ENCODE measurements around the gene PAM.

PAM gene

DNA sequence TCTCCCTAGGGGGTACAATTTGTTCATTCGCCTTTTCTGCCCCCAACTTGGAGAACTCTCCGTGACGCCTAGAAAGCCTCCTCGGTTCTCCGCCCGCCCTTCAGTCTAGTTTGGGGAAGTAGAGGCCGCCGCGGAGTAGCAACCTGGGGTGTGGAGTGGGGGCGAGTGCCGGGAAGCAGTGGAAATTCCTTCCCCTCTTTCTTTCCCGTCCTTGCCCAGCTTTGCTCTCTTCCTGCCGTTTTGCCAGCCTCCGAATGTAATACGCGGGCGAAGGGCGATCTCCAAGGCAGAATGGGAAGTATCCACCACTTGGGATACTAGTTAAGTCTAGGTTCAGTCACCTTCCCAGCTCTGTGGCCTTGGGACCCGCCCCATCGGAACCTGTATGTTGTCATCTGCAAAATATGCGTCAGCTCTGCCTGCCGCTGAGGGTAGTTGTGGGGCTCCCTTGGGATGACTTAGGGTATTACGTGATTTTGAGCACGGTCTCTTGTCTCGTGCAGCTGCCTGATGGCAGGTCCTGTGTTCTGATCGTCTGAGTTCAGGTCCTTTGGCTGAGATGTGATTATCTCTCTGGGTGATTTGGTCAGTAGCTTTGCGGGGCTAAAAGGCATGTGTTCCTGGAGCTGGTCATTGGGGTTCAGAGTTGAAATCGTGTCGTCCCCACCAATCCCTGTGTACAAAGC is 724 bp downstream of the PAM start:
- DNase-seq (ENCODE audit: insufficient read length) (peak; percentile 40), FAIRE-seq (peak; percentile 90)
- TF ChIP-seq TAF1 (IDR thresholded peaks at IDR 0.05; ENCODE audit: borderline replicate concordance, low read depth, low read length) (no peak), POLR2AphosphoS5 (IDR thresholded peaks at IDR 0.05; ENCODE audit: low read depth, low read length) (peak; percentile 26; the same call in 1 of the 2 replicates)

- FAIRE-seq (no peak), DNase-seq (ENCODE audit: insufficient read length) (no peak)
- no peak for TF ChIP-seq POLR2AphosphoS5 (IDR thresholded peaks at IDR 0.05; ENCODE audit: low read depth, low read length)
- TF ChIP-seq POLR2A (IDR thresholded peaks at IDR 0.05; ENCODE audit: low read depth, low read length) = no peak
- no peak for TF ChIP-seq TAF1 (IDR thresholded peaks at IDR 0.05; ENCODE audit: borderline replicate concordance, low read depth, low read length)
Measured at GRCh38 chr5:102758576-102758975, 3.5 kb downstream of the PAM start.

DNA sequence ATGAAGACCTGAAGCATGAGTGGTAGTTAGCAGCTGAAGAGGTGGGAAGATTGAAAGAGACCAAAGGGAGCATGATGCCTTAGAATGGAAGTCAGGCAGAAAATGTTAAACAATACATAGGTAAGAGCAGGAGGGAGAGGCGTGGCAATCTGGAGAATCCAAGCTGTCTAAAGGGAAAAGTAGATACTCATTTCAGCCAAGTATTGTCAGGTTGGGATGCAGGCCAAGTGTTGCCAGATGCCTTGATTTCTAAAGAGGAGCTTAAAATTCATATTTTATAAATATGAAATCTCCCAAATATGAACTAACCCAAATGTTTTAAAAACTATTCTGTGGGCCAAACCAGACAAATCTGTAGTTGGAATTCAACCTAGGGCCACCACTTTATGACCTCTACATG is 4.2 kb downstream of the PAM start:
- FAIRE-seq = no peak
- no peak for DNase-seq (ENCODE audit: insufficient read length)
- TF ChIP-seq POLR2A (IDR thresholded peaks at IDR 0.05; ENCODE audit: low read depth, low read length) (no peak), POLR2AphosphoS5 (IDR thresholded peaks at IDR 0.05; ENCODE audit: low read depth, low read length) (no peak), TAF1 (IDR thresholded peaks at IDR 0.05; ENCODE audit: borderline replicate concordance, low read depth, low read length) (no peak)

DNA sequence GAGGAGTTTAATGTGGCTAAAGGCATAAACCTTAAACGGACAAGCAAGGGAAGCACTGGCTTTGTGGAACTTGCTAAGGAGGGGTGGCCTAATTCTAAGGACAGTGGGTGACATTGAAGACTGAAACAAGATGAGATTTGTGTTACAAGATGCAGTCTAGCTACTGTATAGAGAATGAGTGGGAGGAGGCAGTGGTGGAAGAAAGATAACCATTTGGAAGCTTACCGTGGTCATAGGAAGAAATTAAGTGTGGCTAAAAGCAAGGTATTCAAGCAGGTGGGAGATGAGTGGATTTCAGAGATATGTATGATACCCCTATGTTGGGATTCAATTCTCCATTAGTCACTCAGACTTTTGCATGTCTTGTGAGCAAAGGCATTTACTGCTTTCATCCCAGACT is 4.6 kb downstream of the PAM start:
- FAIRE-seq (no peak), DNase-seq (ENCODE audit: insufficient read length) (no peak)
- no peak for TF ChIP-seq TAF1 (IDR thresholded peaks at IDR 0.05; ENCODE audit: borderline replicate concordance, low read depth, low read length)
- no peak for TF ChIP-seq POLR2A (IDR thresholded peaks at IDR 0.05; ENCODE audit: low read depth, low read length)
- no peak for TF ChIP-seq POLR2AphosphoS5 (IDR thresholded peaks at IDR 0.05; ENCODE audit: low read depth, low read length)

DNA sequence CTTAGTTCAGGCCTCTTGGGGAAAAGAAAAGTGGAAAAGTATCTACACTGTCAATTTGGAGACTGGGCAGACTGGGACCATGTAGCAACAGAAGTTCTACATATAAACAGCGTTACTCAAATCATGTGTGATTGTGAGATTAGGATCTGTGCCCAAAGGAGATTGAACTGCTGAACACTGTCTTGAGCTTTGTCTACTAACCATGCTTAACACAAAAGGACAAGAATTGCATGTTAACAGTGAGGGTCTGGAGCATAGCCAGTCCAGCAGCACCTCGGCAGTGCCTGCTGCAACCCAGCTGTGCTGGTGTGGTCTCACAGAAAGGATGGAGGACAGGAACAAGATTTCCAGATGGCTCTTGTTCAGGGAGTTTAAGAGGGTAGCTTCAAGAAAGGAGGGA is 5.7 kb downstream of the PAM start:
- FAIRE-seq = peak; percentile 30
- no peak for TF ChIP-seq POLR2AphosphoS5 (IDR thresholded peaks at IDR 0.05; ENCODE audit: low read depth, low read length)
- TF ChIP-seq POLR2A (IDR thresholded peaks at IDR 0.05; ENCODE audit: low read depth, low read length) = no peak
- TF ChIP-seq TAF1 (IDR thresholded peaks at IDR 0.05; ENCODE audit: borderline replicate concordance, low read depth, low read length) = no peak
- no peak for DNase-seq (ENCODE audit: insufficient read length)

DNA sequence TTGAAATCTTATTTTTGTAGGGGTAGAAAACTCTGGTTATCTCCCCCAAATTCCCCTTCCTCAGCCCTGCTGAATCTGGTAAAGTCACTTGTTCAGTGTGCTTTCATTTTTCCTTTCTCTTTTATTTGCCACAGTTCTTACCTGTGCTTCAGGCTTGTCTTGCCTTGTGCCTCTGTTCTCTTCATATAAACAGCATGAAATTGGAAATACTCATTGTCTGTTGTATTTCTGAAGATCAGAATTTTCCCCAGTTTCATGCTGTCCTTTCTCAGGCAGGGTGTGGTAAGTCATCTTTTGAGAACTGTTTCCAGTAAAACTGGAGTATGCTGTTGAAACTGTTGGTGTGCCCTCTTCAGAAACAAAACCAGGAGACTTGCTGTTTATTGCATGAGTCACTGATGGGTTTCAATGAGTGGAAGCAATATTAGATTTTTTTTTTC is 7.0 kb downstream of the PAM start:
- TF ChIP-seq TAF1 (IDR thresholded peaks at IDR 0.05; ENCODE audit: borderline replicate concordance, low read depth, low read length) (no peak), POLR2AphosphoS5 (IDR thresholded peaks at IDR 0.05; ENCODE audit: low read depth, low read length) (no peak), POLR2A (IDR thresholded peaks at IDR 0.05; ENCODE audit: low read depth, low read length) (no peak)
- no peak for DNase-seq (ENCODE audit: insufficient read length)
- peak; percentile 84 for FAIRE-seq

DNA sequence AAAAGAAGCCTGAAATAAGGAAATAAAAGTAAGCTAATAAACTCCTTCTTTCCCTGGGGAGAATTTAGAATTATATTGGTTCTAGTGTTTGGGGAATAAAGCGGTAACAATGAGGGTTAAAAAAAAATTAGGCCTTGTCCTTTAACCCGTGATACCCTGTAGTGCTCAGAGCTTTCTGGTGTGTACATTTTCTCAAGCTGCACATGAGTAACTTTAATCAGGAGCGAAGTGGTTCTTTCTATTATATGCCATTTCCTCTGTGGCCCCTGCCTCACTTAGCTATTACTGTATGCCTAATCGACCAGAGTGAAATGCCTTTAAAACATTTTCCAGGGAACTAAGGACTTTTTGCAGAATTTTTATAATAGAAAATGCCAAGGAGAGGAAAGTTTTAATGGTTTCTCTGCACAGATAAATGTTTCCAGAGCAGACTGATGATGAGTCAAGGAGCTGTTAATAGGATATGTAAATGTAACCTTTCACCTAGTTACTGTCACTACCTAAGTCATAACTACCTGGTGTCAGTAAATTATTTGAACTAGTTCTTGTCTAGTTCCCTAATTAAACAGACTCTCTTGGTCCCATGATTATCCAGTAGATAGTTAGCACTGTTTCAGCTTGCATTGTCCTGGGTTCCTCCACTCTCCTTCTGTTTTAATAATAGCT is 7.6 kb downstream of the PAM start:
- no peak for TF ChIP-seq POLR2A (IDR thresholded peaks at IDR 0.05; ENCODE audit: low read depth, low read length)
- TF ChIP-seq TAF1 (IDR thresholded peaks at IDR 0.05; ENCODE audit: borderline replicate concordance, low read depth, low read length) = no peak
- peak; percentile 42 for FAIRE-seq

GRCh38 chr5:102763734-102764133 is 8.6 kb downstream of the PAM start:
- TF ChIP-seq POLR2A (IDR thresholded peaks at IDR 0.05; ENCODE audit: low read depth, low read length) (no peak), POLR2AphosphoS5 (IDR thresholded peaks at IDR 0.05; ENCODE audit: low read depth, low read length) (no peak), TAF1 (IDR thresholded peaks at IDR 0.05; ENCODE audit: borderline replicate concordance, low read depth, low read length) (no peak)
- no peak for DNase-seq (ENCODE audit: insufficient read length)
- no peak for FAIRE-seq

More for the DNA sequence above, 7.6 kb downstream of the PAM start:
- DNase-seq (ENCODE audit: insufficient read length) = no peak

DNA sequence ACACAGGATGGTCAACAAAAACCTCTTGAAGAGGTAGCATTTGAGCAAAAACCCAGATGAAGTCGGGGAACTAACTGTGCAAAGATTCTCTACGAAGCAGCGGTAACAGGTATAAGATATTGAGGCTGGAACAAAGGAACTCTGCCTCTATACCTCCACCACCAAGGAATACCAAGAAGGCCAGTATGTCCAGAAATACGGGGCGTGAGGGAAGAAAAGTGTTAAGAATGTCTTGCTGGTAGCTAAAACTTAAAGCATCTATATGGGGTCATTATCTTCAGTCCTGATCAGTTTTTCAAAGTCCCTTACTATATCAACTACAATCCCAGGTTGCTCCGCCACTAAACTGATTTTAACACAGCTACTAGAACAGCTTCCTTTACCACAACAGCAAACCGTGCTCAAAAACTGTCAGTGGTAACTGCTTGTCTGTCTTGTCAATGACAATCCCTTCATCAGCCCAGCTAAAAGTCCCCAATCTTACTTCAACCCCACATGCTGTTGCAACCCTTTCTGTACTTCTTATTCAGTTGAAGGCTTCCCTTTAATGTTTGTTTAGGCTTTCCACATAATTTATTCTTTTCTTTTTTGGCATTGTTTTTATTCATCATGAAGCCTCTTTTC is 9.4 kb downstream of the PAM start:
- TF ChIP-seq POLR2A (IDR thresholded peaks at IDR 0.05; ENCODE audit: low read depth, low read length) = no peak
- TF ChIP-seq TAF1 (IDR thresholded peaks at IDR 0.05; ENCODE audit: borderline replicate concordance, low read depth, low read length) = no peak
- no peak for TF ChIP-seq POLR2AphosphoS5 (IDR thresholded peaks at IDR 0.05; ENCODE audit: low read depth, low read length)
- no peak for FAIRE-seq
- no peak for DNase-seq (ENCODE audit: insufficient read length)

GRCh38 chr5:102765350-102765749 is 10.2 kb downstream of the PAM start:
- no peak for FAIRE-seq
- TF ChIP-seq TAF1 (IDR thresholded peaks at IDR 0.05; ENCODE audit: borderline replicate concordance, low read depth, low read length) (no peak), POLR2A (IDR thresholded peaks at IDR 0.05; ENCODE audit: low read depth, low read length) (no peak), POLR2AphosphoS5 (IDR thresholded peaks at IDR 0.05; ENCODE audit: low read depth, low read length) (no peak)
- no peak for DNase-seq (ENCODE audit: insufficient read length)

- FAIRE-seq (no peak), DNase-seq (ENCODE audit: insufficient read length) (no peak)
- TF ChIP-seq POLR2AphosphoS5 (IDR thresholded peaks at IDR 0.05; ENCODE audit: low read depth, low read length) = no peak
- no peak for TF ChIP-seq POLR2A (IDR thresholded peaks at IDR 0.05; ENCODE audit: low read depth, low read length)
- no peak for TF ChIP-seq TAF1 (IDR thresholded peaks at IDR 0.05; ENCODE audit: borderline replicate concordance, low read depth, low read length)
Measured at GRCh38 chr5:102766295-102767090, 11.4 kb downstream of the PAM start.

Data from GM12892 (cell line).